ENCODE data around the gene GLRX.

GRCh38 chr5:95822043-95822541 is 434 bp downstream of the GLRX start:
- TF ChIP-seq, protein P1, sequence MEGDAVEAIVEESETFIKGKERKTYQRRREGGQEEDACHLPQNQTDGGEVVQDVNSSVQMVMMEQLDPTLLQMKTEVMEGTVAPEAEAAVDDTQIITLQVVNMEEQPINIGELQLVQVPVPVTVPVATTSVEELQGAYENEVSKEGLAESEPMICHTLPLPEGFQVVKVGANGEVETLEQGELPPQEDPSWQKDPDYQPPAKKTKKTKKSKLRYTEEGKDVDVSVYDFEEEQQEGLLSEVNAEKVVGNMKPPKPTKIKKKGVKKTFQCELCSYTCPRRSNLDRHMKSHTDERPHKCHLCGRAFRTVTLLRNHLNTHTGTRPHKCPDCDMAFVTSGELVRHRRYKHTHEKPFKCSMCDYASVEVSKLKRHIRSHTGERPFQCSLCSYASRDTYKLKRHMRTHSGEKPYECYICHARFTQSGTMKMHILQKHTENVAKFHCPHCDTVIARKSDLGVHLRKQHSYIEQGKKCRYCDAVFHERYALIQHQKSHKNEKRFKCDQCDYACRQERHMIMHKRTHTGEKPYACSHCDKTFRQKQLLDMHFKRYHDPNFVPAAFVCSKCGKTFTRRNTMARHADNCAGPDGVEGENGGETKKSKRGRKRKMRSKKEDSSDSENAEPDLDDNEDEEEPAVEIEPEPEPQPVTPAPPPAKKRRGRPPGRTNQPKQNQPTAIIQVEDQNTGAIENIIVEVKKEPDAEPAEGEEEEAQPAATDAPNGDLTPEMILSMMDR (conservative IDR thresholded peaks at IDR 0.05 in 1 of 2, IDR thresholded peaks at IDR 0.05 in 1 of 2; ENCODE audit: extremely low read depth in 1 of 2, insufficient read depth in 1 of 2, low read depth in 1 of 2, low read length in 2 of 2) = no peak
- TF ChIP-seq EZH2 (IDR thresholded peaks at IDR 0.05; ENCODE audit: borderline replicate concordance, low read length) = no peak
